ENCODE data around the gene ASS1. TPM values are rescaled to one million over a fixed set of nuclear protein-coding genes. Genes with fewer than 3 reads are reported as not detected.

The ASS1 gene
- total RNA-seq, 4 donors from 2014 or later, result 57.9 to 345 (median 266) TPM

GRCh38 chr9:130476151-130476730, 31.5 kb downstream of the ASS1 start:
- in situ Hi-C loops (cut with MboI; ENCODE audit: low pct_ligation_motif_present in 1 of 4, low pct_unique_long_range_greater_than_20kb in 1 of 4, low sequenced_read_pairs in 3 of 4), result loop anchor here in 1 of 4 donors (10.0 kb wide), 1 partner anchor 199 kb away; no protein-coding TSS in a partner anchor
- intact Hi-C loops (cut with DNase I; ENCODE audit: low total_unique reads), result no loop called here

GRCh38 chr9:130477564-130477963, 32.8 kb downstream of the ASS1 start:
- H3K4me3 ChIP-seq, result no peak overlapping the region
- peaks cover 5% of the 10 kb centered on the region for H3K27me3 ChIP-seq
- in situ Hi-C loops (cut with MboI; ENCODE audit: low pct_ligation_motif_present in 1 of 4, low pct_unique_long_range_greater_than_20kb in 1 of 4, low sequenced_read_pairs in 3 of 4) (loop anchor here in 1 of 4 donors (10.0 kb wide), 1 partner anchor 197 kb away; no protein-coding TSS in a partner anchor), intact Hi-C loops (cut with DNase I; ENCODE audit: low total_unique reads) (no loop called here)
- TF ChIP-seq EP300 (IDR thresholded peaks at IDR 0.05; ENCODE audit: low read depth) (no peak), CTCF (IDR thresholded peaks at IDR 0.05) (no peak)
- H3K4me1 ChIP-seq, result no peaks in the 10 kb centered on the region
- 91% methylated on average over 12 of the region's 12 CpGs; no CpG with 5 or more reads in 1 of the 2 donors for WGBS, 2 donors (ENCODE audit: low coverage in 1 of 2)
- H3K36me3 ChIP-seq, result no peaks in the 10 kb centered on the region
- no peak for DNase-seq
- H3K27ac ChIP-seq, result no peak overlapping the region
- H3K9me3 ChIP-seq, result no peaks in the 10 kb centered on the region

More at GRCh38 chr9:130476151-130476730, 31.5 kb downstream of the ASS1 start:
- H3K27ac ChIP-seq, result no peak overlapping the region
- TF ChIP-seq POLR2A (IDR thresholded peaks at IDR 0.05), result no peak
- TF ChIP-seq CTCF (IDR thresholded peaks at IDR 0.05), result no peak
- TF ChIP-seq EP300 (IDR thresholded peaks at IDR 0.05; ENCODE audit: low read depth), result no peak
- no peak for TF ChIP-seq POLR2AphosphoS5 (IDR thresholded peaks at IDR 0.05)
- no peak for DNase-seq
- no peak overlapping the region for H3K4me3 ChIP-seq
- no peaks in the 10 kb centered on the region for H3K9me3 ChIP-seq
- H3K36me3 ChIP-seq, result no peaks in the 10 kb centered on the region
- 83 to 87% methylated on average over 7 to 21 of the region's 21 CpGs for WGBS, 2 donors (ENCODE audit: low coverage in 1 of 2)
- peaks cover 6% of the 10 kb centered on the region for H3K27me3 ChIP-seq
- H3K4me1 ChIP-seq, result no peaks in the 10 kb centered on the region

GRCh38 chr9:130478152-130478551, 33.4 kb downstream of the ASS1 start:
- Histone ChIP-seq H3K4me3 (no peak overlapping the region), H3K27me3 (no peaks in the 10 kb centered on the region), H3K4me1 (no peaks in the 10 kb centered on the region), H3K36me3 (no peaks in the 10 kb centered on the region), H3K27ac (no peak overlapping the region), H3K9me3 (no peaks in the 10 kb centered on the region)
- 87 to 100% methylated on average over 1 to 8 of the region's 9 CpGs for WGBS, 2 donors (ENCODE audit: low coverage in 1 of 2)
- intact Hi-C loops (cut with DNase I; ENCODE audit: low total_unique reads) (no loop called here), in situ Hi-C loops (cut with MboI; ENCODE audit: low pct_ligation_motif_present in 1 of 4, low pct_unique_long_range_greater_than_20kb in 1 of 4, low sequenced_read_pairs in 3 of 4) (loop anchor here in 1 of 4 donors (10.0 kb wide), 1 partner anchor 197 kb away; no protein-coding TSS in a partner anchor)
- TF ChIP-seq POLR2AphosphoS5 (IDR thresholded peaks at IDR 0.05), result no peak
- TF ChIP-seq POLR2A (IDR thresholded peaks at IDR 0.05), result no peak
- TF ChIP-seq EP300 (IDR thresholded peaks at IDR 0.05; ENCODE audit: low read depth), result no peak
- DNase-seq, result no peak

- Histone ChIP-seq H3K27ac (no peak overlapping the region), H3K4me3 (no peak overlapping the region), H3K36me3 (no peaks in the 10 kb centered on the region), H3K27me3 (no peaks in the 10 kb centered on the region), H3K4me1 (no peaks in the 10 kb centered on the region), H3K9me3 (no peaks in the 10 kb centered on the region)
- 87 to 93% methylated on average over 5 to 34 of the region's 35 CpGs for WGBS, 2 donors (ENCODE audit: low coverage in 1 of 2)
- intact Hi-C loops (cut with DNase I; ENCODE audit: low total_unique reads), result no loop called here
- in situ Hi-C loops (cut with MboI; ENCODE audit: low pct_ligation_motif_present in 1 of 4, low pct_unique_long_range_greater_than_20kb in 1 of 4, low sequenced_read_pairs in 3 of 4), result loop anchor here in 1 of 4 donors (10.0 kb wide), 1 partner anchor 196 kb away; no protein-coding TSS in a partner anchor
- no peak for TF ChIP-seq EP300 (IDR thresholded peaks at IDR 0.05; ENCODE audit: low read depth)
- TF ChIP-seq POLR2AphosphoS5 (IDR thresholded peaks at IDR 0.05), result no peak
- TF ChIP-seq CTCF (IDR thresholded peaks at IDR 0.05), result no peak
- no peak for TF ChIP-seq POLR2A (IDR thresholded peaks at IDR 0.05)
- DNase-seq, result no peak
These were observed 34.2 kb downstream of the ASS1 start for GRCh38 chr9:130478736-130479575.

All from transverse colon (tissue), 4 donors.